ENCODE measurements around the gene DCAF8. TPM values are rescaled to one million over a fixed set of nuclear protein-coding genes. Genes with fewer than 3 reads are reported as not detected.

The DCAF8 gene
- total RNA-seq, 1 donor from 2014 or later: 88.4 TPM

DNA sequence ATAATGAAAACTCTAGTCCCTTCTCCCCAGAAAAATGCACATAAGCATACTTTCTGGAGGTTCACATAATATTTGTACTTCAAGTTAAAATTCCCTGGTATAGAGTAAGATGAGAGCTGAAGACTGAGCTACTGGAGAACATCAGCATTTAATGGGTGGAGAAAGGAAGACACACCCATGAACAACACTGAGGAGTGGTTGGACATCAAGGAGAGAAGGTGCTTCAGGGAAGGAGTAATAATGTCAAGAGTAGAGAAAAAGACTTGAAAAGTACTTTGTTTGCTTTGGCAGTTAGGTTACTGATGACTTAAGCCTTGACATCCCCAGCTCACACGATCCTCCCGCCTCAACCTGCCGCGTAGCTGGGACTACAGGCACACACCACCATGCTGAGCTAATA is 35.3 kb downstream of the DCAF8 start:
- no peaks in the 10 kb centered on the region for H3K27me3 Mint-ChIP-seq (ENCODE audit: low read depth)

DNA sequence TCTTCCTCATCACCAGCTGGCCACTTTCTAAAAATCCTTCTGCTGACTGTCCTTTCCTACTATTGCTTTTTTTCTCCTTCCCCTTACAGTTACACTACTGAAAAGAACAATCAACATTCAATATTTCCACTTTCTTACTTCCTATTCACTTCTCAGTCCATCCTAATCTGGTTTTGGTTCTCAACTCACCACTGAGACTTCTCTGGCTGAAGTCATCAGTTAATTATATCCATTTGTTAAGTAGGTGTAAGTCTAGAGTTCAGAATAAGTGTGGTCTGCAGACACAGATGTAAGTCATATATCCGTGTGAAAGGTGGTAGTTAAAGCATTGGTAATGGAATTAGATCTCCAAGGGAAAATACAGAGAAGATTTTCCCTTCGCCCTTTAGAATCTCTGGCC is 35.7 kb downstream of the DCAF8 start:
- no peaks in the 10 kb centered on the region for H3K27me3 Mint-ChIP-seq (ENCODE audit: low read depth)
- no peaks in the 10 kb centered on the region for H3K4me1 Mint-ChIP-seq (ENCODE audit: low read depth)
- H3K4me3 Mint-ChIP-seq (ENCODE audit: unreplicated experiment): no peak overlapping the region
- no peaks in the 10 kb centered on the region for H3K9me3 Mint-ChIP-seq (ENCODE audit: low read depth)
- peaks cover 29% of the 10 kb centered on the region for H3K36me3 Mint-ChIP-seq (ENCODE audit: low read depth)
- no peak overlapping the region for H3K27ac Mint-ChIP-seq (ENCODE audit: unreplicated experiment)
- TF ChIP-seq, protein P1, sequence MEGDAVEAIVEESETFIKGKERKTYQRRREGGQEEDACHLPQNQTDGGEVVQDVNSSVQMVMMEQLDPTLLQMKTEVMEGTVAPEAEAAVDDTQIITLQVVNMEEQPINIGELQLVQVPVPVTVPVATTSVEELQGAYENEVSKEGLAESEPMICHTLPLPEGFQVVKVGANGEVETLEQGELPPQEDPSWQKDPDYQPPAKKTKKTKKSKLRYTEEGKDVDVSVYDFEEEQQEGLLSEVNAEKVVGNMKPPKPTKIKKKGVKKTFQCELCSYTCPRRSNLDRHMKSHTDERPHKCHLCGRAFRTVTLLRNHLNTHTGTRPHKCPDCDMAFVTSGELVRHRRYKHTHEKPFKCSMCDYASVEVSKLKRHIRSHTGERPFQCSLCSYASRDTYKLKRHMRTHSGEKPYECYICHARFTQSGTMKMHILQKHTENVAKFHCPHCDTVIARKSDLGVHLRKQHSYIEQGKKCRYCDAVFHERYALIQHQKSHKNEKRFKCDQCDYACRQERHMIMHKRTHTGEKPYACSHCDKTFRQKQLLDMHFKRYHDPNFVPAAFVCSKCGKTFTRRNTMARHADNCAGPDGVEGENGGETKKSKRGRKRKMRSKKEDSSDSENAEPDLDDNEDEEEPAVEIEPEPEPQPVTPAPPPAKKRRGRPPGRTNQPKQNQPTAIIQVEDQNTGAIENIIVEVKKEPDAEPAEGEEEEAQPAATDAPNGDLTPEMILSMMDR (IDR thresholded peaks at IDR 0.05): no peak
- no peak for DNase-seq (ENCODE audit: low spot score)

More for the DNA sequence above, 35.3 kb downstream of the DCAF8 start:
- TF ChIP-seq, protein P1 (IDR thresholded peaks at IDR 0.05): no peak
- Mint-ChIP-seq H3K27ac (ENCODE audit: unreplicated experiment) (no peak overlapping the region), H3K4me1 (ENCODE audit: low read depth) (no peaks in the 10 kb centered on the region), H3K9me3 (ENCODE audit: low read depth) (no peaks in the 10 kb centered on the region), H3K36me3 (ENCODE audit: low read depth) (peaks cover 29% of the 10 kb centered on the region), H3K4me3 (ENCODE audit: unreplicated experiment) (no peak overlapping the region)
- DNase-seq (ENCODE audit: low spot score): no peak

DNA sequence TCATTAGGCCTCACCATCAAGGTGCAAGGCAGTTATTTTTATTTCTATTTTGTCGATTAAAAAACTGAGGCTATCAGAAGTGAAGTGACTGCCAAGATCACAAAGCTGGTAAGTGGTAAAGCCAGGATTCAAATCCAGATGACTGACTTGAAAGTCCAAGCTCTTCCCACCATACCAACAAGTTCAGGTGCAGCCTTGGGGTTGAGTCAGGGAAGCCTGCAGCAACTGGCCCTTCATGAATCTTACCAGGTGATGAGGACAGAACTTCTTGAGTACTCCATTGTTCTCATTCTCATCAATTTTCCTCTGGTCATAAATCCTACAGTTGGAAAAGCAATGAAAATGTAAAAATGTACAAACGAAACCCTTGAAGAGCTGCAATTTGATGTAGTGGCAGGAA is 37.0 kb downstream of the DCAF8 start:
- Mint-ChIP-seq H3K4me3 (ENCODE audit: unreplicated experiment) (no peak overlapping the region), H3K27me3 (ENCODE audit: low read depth) (no peaks in the 10 kb centered on the region), H3K27ac (ENCODE audit: unreplicated experiment) (no peak overlapping the region), H3K36me3 (ENCODE audit: low read depth) (peaks cover 24% of the 10 kb centered on the region), H3K4me1 (ENCODE audit: low read depth) (no peaks in the 10 kb centered on the region), H3K9me3 (ENCODE audit: low read depth) (no peaks in the 10 kb centered on the region)
- DNase-seq (ENCODE audit: low spot score): no peak
- TF ChIP-seq, protein P1 (IDR thresholded peaks at IDR 0.05): no peak

DNA sequence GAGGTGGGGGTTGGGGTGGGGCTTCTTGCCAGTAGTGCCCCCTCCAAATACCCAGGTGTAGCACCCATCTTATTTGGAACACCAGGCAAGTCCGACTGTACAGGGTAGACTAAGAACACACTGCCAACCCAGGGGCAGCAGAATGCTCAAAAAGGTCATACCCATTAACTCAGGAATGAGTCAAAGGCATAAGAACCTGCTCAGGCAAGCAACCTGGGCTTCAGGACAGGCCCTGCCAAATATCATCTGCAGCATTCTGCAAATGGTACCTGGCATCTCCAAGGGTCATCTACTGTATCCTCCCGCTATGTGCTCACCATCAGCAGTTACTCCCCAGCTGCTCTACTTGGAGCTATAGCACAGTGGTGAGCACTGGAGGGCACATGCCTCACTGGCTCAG is 37.7 kb downstream of the DCAF8 start:
- H3K4me1 Mint-ChIP-seq (ENCODE audit: low read depth): peaks cover 6% of the 10 kb centered on the region
- H3K4me3 Mint-ChIP-seq (ENCODE audit: unreplicated experiment): no peak overlapping the region
- no peak for DNase-seq (ENCODE audit: low spot score)
- no peaks in the 10 kb centered on the region for H3K27me3 Mint-ChIP-seq (ENCODE audit: low read depth)
- TF ChIP-seq, protein P1 (IDR thresholded peaks at IDR 0.05): no peak
- no peaks in the 10 kb centered on the region for H3K9me3 Mint-ChIP-seq (ENCODE audit: low read depth)
- H3K36me3 Mint-ChIP-seq (ENCODE audit: low read depth): peaks cover 20% of the 10 kb centered on the region
- H3K27ac Mint-ChIP-seq (ENCODE audit: unreplicated experiment): no peak overlapping the region

DNA sequence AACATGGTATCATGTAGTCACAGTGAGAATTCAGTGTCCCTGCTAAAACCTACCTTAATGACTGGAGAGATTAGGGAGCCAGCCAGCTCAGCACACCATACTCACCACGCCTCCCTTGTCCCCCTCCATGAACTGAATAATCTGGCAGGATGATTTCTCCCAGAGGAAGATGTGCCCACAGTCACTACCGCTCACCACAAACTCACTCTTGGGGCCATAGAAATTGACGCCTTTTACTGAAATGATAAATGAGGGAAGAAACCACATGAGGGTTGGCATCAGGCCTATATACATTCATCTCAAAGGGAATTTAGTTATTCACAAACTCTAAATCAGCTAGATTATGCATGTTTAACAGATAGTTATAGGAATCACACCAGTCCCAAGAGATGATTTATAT is 39.8 kb downstream of the DCAF8 start:
- H3K36me3 Mint-ChIP-seq (ENCODE audit: low read depth): peaks cover 14% of the 10 kb centered on the region
- no peaks in the 10 kb centered on the region for H3K9me3 Mint-ChIP-seq (ENCODE audit: low read depth)
- no peak for DNase-seq (ENCODE audit: low spot score)
- TF ChIP-seq, protein P1 (IDR thresholded peaks at IDR 0.05): no peak
- no peak overlapping the region for H3K27ac Mint-ChIP-seq (ENCODE audit: unreplicated experiment)
- H3K27me3 Mint-ChIP-seq (ENCODE audit: low read depth): no peaks in the 10 kb centered on the region
- H3K4me3 Mint-ChIP-seq (ENCODE audit: unreplicated experiment): no peak overlapping the region
- peaks cover 26% of the 10 kb centered on the region for H3K4me1 Mint-ChIP-seq (ENCODE audit: low read depth)
